OCI-LY1 (cell line): Measurements from ENCODE around the gene ADGRL1.
"Not testable (repeated sequence)": the region's sequence is repeated elsewhere in the genome, so short reads cannot be mapped to it uniquely, and the experiment has no call there.

Source experiments
- CTCF ChIP-seq: fragments of 200-600 bp; sonication (generic), shearing (Covaris generic); IDR thresholded peaks from 2 replicates; pipeline ENCODE4 v1.5.1; 2017; ENCODE audit warnings: mild to moderate bottlenecking, antibody characterized with exemption, low read length, moderate library complexity, mixed read lengths
- EZH2 ChIP-seq: fragments of 200-600 bp; sonication (generic), shearing (Covaris generic); IDR thresholded peaks from 2 replicates; pipeline ENCODE4 v1.8.0; 2017; ENCODE audit warnings: borderline replicate concordance, mixed run types, mild to moderate bottlenecking, antibody characterized with exemption, low read length, moderate library complexity, mixed read lengths

- TF ChIP-seq CTCF, EZH2: not testable (repeated sequence)
These were observed 15.4 kb upstream of the ADGRL1 start for GRCh38 chr19:14221345-14221744.
